HL-60 (cell line): ENCODE data around the gene DAAM1.

ENCODE experiments used
- DNase-seq, 2 experiments: peaks; one replicate each; pipeline ENCODE4 v3.0.0-alpha.2; 2010 to 2020; ENCODE audit warnings: low read depth in 1 of 2, low spot score in 1 of 2
- H3K27ac ChIP-seq: fragments of 250-450 bp; sonication (Bioruptor Pico); replicated peaks from 2 replicates; pipeline ENCODE4 v1.5.1; 2020; ENCODE audit warnings: mild to moderate bottlenecking, moderate library complexity
- H3K27me3 ChIP-seq: fragments of 250-450 bp; sonication (Bioruptor Pico); 2 replicates; pipeline ENCODE4 v1.5.1; 2021; ENCODE audit warnings: mild to moderate bottlenecking, moderate library complexity; ENCODE audit not compliant: insufficient read depth, poor library complexity, severe bottlenecking
- H3K4me3 ChIP-seq: replicated peaks from 2 replicates; pipeline ENCODE4 v1.5.1; 2011; ENCODE audit warnings: mild to moderate bottlenecking, control low read depth, low read length; ENCODE audit not compliant: insufficient read depth
- CTCF ChIP-seq: IDR thresholded peaks from one replicate; pipeline ENCODE4 v1.5.1; 2011; ENCODE audit warnings: low read length, control low read depth, inconsistent platforms; ENCODE audit not compliant: insufficient read depth
- GABPA ChIP-seq: IDR thresholded peaks from 2 replicates; pipeline ENCODE4 v1.6.1; 2012; ENCODE audit warnings: low read depth
- POLR2AphosphoS5 ChIP-seq: IDR thresholded peaks from 2 replicates; pipeline ENCODE4 v1.6.1; 2012; ENCODE audit warnings: low read depth
- SPI1 ChIP-seq: IDR thresholded peaks from 2 replicates; pipeline ENCODE4 v1.6.1; 2012; ENCODE audit warnings: low read depth, mild to moderate bottlenecking, borderline replicate concordance
- TF ChIP-seq, protein P1 (sequence below): IDR thresholded peaks from 2 replicates; pipeline ENCODE4 v1.6.1; 2012; ENCODE audit warnings: low read depth; ENCODE audit not compliant: insufficient replicate concordance

DAAM1 gene

GRCh38 chr14:59269466-59269865 lies 81.0 kb downstream of the DAAM1 start:
- no peak overlapping the region for H3K4me3 ChIP-seq
- no peak for TF ChIP-seq POLR2AphosphoS5
- TF ChIP-seq SPI1: no peak
- TF ChIP-seq, protein P1, sequence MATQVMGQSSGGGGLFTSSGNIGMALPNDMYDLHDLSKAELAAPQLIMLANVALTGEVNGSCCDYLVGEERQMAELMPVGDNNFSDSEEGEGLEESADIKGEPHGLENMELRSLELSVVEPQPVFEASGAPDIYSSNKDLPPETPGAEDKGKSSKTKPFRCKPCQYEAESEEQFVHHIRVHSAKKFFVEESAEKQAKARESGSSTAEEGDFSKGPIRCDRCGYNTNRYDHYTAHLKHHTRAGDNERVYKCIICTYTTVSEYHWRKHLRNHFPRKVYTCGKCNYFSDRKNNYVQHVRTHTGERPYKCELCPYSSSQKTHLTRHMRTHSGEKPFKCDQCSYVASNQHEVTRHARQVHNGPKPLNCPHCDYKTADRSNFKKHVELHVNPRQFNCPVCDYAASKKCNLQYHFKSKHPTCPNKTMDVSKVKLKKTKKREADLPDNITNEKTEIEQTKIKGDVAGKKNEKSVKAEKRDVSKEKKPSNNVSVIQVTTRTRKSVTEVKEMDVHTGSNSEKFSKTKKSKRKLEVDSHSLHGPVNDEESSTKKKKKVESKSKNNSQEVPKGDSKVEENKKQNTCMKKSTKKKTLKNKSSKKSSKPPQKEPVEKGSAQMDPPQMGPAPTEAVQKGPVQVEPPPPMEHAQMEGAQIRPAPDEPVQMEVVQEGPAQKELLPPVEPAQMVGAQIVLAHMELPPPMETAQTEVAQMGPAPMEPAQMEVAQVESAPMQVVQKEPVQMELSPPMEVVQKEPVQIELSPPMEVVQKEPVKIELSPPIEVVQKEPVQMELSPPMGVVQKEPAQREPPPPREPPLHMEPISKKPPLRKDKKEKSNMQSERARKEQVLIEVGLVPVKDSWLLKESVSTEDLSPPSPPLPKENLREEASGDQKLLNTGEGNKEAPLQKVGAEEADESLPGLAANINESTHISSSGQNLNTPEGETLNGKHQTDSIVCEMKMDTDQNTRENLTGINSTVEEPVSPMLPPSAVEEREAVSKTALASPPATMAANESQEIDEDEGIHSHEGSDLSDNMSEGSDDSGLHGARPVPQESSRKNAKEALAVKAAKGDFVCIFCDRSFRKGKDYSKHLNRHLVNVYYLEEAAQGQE: no peak
- TF ChIP-seq GABPA: no peak
- no peak for TF ChIP-seq CTCF
- H3K27me3 ChIP-seq: no peaks in the 10 kb centered on the region
- DNase-seq: no peak
- no peak overlapping the region for H3K27ac ChIP-seq

DNA sequence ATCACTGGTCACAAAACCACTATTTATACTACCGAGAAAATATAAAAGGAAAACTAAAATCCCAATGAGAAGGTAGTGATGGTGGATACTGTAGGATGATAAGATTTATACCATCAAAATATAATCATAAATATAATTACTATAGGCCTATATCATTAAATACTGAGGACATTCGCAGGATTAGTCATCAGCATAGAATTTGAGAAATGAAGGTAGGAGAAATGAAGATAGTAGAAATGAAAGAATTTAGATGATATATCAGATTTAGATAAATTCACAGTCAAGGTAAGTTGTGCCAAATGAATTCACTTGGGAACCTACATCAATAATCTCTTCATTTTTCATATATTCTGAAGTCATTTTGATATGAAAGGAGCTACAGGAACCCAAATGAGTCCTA lies 82.8 kb downstream of the DAAM1 start:
- TF ChIP-seq POLR2AphosphoS5 (no peak), CTCF (no peak), GABPA (no peak), SPI1 (no peak)
- TF ChIP-seq, protein P1: no peak
- Histone ChIP-seq H3K27me3 (no peaks in the 10 kb centered on the region), H3K27ac (no peak overlapping the region), H3K4me3 (no peak overlapping the region)
- DNase-seq: no peak

- no peak overlapping the region for H3K4me3 ChIP-seq
- no peak for DNase-seq
- H3K27ac ChIP-seq: no peak overlapping the region
- no peaks in the 10 kb centered on the region for H3K27me3 ChIP-seq
- TF ChIP-seq GABPA: no peak
- no peak for TF ChIP-seq CTCF
- TF ChIP-seq, protein P1: no peak
- TF ChIP-seq SPI1: no peak
- TF ChIP-seq POLR2AphosphoS5: no peak
Observed at GRCh38 chr14:59271734-59272133, 83.3 kb downstream of the DAAM1 start.
